ENCODE measurements around the gene ABCD4.

ABCD4 gene

DNA sequence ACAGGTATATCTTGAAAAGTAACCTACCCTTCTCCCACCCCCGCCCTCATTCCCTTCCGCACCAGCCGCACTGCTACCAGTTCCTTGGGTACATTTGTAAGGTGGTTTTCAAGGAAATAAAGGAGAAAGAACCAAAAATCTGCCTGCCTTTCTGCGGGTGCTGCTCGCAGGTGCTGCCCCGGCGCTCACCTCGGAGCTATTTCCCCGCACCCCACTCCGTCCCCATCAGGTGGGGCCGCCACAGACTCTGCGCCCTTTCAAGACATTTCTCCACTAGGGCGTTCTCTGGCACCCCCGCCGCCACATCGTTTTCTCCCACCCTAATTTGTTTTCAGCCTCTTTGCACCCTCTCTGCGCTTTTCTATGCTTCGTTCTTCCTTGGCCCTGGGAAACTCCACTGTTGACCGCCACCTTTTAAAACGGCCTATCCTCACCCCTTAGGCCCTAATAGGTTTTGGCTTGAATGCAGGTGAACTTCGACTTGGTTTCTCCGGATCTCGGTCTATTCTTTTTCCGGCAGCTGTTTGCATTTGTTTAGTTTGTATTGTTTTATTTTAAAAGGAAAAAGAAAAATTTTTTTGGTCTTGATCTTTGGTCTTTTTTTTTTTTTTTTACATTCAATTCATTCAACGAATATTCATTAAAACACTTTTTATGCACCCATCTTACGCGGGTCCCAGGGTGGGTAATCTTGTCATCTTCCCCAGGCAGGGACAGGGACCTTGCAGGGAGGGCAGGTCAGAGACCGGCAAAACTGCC lies 60.5 kb downstream of the ABCD4 start (continued):
- TF ChIP-seq, protein P1, sequence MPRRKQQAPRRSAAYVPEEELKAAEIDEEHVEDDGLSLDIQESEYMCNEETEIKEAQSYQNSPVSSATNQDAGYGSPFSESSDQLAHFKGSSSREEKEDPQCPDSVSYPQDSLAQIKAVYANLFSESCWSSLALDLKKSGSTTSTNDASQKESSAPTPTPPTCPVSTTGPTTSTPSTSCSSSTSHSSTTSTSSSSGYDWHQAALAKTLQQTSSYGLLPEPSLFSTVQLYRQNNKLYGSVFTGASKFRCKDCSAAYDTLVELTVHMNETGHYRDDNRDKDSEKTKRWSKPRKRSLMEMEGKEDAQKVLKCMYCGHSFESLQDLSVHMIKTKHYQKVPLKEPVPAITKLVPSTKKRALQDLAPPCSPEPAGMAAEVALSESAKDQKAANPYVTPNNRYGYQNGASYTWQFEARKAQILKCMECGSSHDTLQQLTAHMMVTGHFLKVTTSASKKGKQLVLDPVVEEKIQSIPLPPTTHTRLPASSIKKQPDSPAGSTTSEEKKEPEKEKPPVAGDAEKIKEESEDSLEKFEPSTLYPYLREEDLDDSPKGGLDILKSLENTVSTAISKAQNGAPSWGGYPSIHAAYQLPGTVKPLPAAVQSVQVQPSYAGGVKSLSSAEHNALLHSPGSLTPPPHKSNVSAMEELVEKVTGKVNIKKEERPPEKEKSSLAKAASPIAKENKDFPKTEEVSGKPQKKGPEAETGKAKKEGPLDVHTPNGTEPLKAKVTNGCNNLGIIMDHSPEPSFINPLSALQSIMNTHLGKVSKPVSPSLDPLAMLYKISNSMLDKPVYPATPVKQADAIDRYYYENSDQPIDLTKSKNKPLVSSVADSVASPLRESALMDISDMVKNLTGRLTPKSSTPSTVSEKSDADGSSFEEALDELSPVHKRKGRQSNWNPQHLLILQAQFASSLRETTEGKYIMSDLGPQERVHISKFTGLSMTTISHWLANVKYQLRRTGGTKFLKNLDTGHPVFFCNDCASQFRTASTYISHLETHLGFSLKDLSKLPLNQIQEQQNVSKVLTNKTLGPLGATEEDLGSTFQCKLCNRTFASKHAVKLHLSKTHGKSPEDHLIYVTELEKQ (tag by site-specific recombination; IDR thresholded peaks at IDR 0.05; ENCODE audit: borderline replicate concordance) = no peak
- TF ChIP-seq ZNF266 (tag by site-specific recombination; IDR thresholded peaks at IDR 0.05; ENCODE audit: low read depth) = no peak

DNA sequence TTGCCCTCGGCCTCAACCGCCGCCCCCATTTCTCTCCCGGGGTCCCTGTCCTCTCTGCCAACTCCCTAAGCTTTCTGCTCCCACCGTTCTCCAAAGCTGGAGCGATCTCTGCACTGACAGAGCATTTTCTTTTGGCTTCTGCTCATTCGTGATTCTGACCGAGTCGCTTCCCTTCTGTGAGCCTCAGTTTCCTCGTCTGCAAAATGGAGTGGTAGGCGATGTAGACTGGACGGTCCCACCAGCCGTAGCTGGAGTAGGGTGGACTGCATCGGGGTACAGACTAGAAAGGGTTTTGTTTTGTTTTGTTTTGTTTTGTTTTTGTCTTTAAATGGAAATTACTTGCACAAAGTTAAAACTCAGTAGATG lies 61.1 kb downstream of the ABCD4 start:
- H3K9me3 ChIP-seq (ENCODE audit: control insufficient read depth, insufficient read depth, low read depth, low read length) = no peaks in the 10 kb centered on the region
- H3K27ac ChIP-seq (ENCODE audit: extremely low read depth, low read depth, low read length) = no peak overlapping the region
- H3K36me3 ChIP-seq (ENCODE audit: control insufficient read depth in 2 of 2, insufficient read depth in 1 of 2, low read length in 2 of 2) = no peaks in the 10 kb centered on the region
- TF ChIP-seq MZF1 (tag by site-specific recombination; IDR thresholded peaks at IDR 0.05; ENCODE audit: borderline replicate concordance) = no peak
- no peak for TF ChIP-seq KLF1 (tag by site-specific recombination; IDR thresholded peaks at IDR 0.05)
- TF ChIP-seq HOXC10 (CRISPR knock-in tag; IDR thresholded peaks at IDR 0.05) = no peak
- CTCF ChIA-PET = no interaction called here
- no peaks in the 10 kb centered on the region for H3K4me1 ChIP-seq (ENCODE audit: control insufficient read depth, insufficient read depth, low read length)
- no peak overlapping the region for H3K4me3 ChIP-seq (ENCODE audit: low read depth, low read length)
- POLR2A ChIA-PET = no interaction called here

DNA sequence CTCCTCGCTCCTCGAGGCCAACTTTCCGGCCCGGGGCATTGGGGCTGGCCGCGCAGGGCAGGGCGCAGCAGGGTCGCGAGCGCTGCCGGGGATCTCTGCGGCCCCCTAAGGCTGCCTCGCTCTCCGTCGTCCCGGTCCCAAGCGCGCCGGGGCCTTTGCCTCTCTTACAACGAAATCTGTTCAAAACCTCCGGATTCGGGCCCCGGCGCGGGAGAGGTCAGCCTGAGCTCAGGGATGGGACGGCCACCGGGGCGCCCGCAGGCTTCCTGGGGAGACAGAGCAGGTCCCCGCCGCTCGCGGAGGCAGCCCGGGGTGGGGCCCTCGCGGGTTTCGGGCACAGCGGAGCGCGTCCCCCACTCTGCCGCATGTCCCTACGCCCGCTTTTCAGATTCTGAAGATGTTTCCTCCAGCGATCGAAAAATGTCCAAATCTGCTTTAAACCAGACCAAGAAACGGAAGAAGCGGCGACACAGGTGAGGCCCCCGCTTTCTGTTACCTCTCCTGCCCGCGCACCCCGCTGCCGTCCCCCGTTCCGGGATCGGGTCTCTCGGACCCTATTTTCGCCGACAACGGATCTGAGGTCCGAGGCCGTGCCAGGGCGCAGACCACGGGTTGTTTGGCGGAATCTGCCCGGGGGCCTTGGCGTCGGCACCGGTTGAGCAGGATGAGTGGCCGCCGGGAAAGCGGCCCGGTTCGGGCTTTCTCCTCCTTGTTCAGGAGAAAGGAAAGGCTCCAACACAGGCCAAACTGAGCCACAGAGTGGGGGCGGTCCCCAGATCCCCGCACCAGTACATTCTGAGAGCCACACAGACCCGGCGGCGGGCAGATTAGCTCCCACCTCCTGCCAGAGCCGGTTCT lies 61.7 kb downstream of the ABCD4 start:
- ChIA-PET CTCF (interaction anchor here (0.8 to 0.9 kb wide), 2 partner anchors 10 to 85 kb away, joined by 3 to 5 read pairs; no protein-coding TSS in a partner anchor), POLR2A (no interaction called here)
- TF ChIP-seq, protein P2, sequence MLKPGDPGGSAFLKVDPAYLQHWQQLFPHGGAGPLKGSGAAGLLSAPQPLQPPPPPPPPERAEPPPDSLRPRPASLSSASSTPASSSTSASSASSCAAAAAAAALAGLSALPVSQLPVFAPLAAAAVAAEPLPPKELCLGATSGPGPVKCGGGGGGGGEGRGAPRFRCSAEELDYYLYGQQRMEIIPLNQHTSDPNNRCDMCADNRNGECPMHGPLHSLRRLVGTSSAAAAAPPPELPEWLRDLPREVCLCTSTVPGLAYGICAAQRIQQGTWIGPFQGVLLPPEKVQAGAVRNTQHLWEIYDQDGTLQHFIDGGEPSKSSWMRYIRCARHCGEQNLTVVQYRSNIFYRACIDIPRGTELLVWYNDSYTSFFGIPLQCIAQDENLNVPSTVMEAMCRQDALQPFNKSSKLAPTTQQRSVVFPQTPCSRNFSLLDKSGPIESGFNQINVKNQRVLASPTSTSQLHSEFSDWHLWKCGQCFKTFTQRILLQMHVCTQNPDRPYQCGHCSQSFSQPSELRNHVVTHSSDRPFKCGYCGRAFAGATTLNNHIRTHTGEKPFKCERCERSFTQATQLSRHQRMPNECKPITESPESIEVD (tag by site-specific recombination; IDR thresholded peaks at IDR 0.05) = no peak
- TF ChIP-seq ZNF302 (tag by site-specific recombination; IDR thresholded peaks at IDR 0.05; ENCODE audit: low read depth) = no peak
- no peak for TF ChIP-seq KLF7 (tag by site-specific recombination; IDR thresholded peaks at IDR 0.05; ENCODE audit: borderline replicate concordance)
- no peak for TF ChIP-seq ZNF555 (tag by site-specific recombination; conservative IDR thresholded peaks at IDR 0.05)
- TF ChIP-seq ZNF529 (tag by site-specific recombination; IDR thresholded peaks at IDR 0.05; ENCODE audit: insufficient replicate concordance) = no peak
- TF ChIP-seq ZNF121 (tag by site-specific recombination; IDR thresholded peaks at IDR 0.05) = no peak
- TF ChIP-seq SP7 (tag by site-specific recombination; IDR thresholded peaks at IDR 0.05) = no peak
- TF ChIP-seq ZNF624 (tag by site-specific recombination; IDR thresholded peaks at IDR 0.05) = no peak
- no peak for TF ChIP-seq ZNF776 (tag by site-specific recombination; IDR thresholded peaks at IDR 0.05; ENCODE audit: borderline replicate concordance)
- TF ChIP-seq WT1 (tag by site-specific recombination; IDR thresholded peaks at IDR 0.05) = no peak
- no peak for TF ChIP-seq ZNF670 (tag by site-specific recombination; IDR thresholded peaks at IDR 0.05; ENCODE audit: low read depth)
- TF ChIP-seq, protein P3, sequence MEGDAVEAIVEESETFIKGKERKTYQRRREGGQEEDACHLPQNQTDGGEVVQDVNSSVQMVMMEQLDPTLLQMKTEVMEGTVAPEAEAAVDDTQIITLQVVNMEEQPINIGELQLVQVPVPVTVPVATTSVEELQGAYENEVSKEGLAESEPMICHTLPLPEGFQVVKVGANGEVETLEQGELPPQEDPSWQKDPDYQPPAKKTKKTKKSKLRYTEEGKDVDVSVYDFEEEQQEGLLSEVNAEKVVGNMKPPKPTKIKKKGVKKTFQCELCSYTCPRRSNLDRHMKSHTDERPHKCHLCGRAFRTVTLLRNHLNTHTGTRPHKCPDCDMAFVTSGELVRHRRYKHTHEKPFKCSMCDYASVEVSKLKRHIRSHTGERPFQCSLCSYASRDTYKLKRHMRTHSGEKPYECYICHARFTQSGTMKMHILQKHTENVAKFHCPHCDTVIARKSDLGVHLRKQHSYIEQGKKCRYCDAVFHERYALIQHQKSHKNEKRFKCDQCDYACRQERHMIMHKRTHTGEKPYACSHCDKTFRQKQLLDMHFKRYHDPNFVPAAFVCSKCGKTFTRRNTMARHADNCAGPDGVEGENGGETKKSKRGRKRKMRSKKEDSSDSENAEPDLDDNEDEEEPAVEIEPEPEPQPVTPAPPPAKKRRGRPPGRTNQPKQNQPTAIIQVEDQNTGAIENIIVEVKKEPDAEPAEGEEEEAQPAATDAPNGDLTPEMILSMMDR (tag by site-specific recombination; IDR thresholded peaks at IDR 0.05) = no peak
- TF ChIP-seq ZNF16 (tag by site-specific recombination; IDR thresholded peaks at IDR 0.05; ENCODE audit: low read depth) = no peak
- no peak for TF ChIP-seq TRIM28 (IDR thresholded peaks at IDR 0.05; ENCODE audit: borderline replicate concordance, low read length)
- no peak for TF ChIP-seq ZNF132 (tag by site-specific recombination; IDR thresholded peaks at IDR 0.05; ENCODE audit: borderline replicate concordance)
- TF ChIP-seq, protein P4, sequence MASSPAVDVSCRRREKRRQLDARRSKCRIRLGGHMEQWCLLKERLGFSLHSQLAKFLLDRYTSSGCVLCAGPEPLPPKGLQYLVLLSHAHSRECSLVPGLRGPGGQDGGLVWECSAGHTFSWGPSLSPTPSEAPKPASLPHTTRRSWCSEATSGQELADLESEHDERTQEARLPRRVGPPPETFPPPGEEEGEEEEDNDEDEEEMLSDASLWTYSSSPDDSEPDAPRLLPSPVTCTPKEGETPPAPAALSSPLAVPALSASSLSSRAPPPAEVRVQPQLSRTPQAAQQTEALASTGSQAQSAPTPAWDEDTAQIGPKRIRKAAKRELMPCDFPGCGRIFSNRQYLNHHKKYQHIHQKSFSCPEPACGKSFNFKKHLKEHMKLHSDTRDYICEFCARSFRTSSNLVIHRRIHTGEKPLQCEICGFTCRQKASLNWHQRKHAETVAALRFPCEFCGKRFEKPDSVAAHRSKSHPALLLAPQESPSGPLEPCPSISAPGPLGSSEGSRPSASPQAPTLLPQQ (tag by site-specific recombination; IDR thresholded peaks at IDR 0.05) = no peak
- TF ChIP-seq ZNF747 (tag by site-specific recombination; IDR thresholded peaks at IDR 0.05) = no peak
- no peak for TF ChIP-seq ZNF76 (tag by site-specific recombination; IDR thresholded peaks at IDR 0.05; ENCODE audit: borderline replicate concordance, low read depth)

More for the DNA sequence above, 61.7 kb downstream of the ABCD4 start:
- Histone ChIP-seq H3K9me3 (ENCODE audit: control insufficient read depth, insufficient read depth, low read depth, low read length) (no peaks in the 10 kb centered on the region), H3K27ac (ENCODE audit: extremely low read depth, low read depth, low read length) (no peak overlapping the region), H3K4me3 (ENCODE audit: low read depth, low read length) (no peak overlapping the region; the same call in 1 of the 2 replicates), H3K36me3 (ENCODE audit: control insufficient read depth in 2 of 2, insufficient read depth in 1 of 2, low read length in 2 of 2) (no peaks in the 10 kb centered on the region), H3K4me1 (ENCODE audit: control insufficient read depth, insufficient read depth, low read length) (no peaks in the 10 kb centered on the region)

Data from HEK293 (cell line).